Measurements from ENCODE around the gene ARHGEF26.

DNA sequence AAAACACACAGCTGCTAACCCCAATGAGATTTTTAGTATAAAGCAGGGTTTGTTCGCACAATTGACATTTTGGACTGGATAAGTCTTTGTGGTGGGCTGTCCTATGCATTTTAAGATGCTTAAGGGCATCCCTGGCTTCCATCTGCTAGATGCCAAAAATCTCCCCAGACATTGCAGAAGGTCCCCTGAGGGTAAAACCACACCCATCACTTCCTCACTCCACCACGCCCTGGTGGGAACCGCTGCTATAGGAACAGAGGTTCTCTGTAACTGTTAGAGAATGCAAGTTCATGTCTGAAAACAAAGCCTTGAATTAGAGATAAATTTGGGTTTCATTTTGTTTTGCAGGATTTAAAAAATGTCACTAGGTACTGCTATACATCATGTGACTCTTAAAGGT, 67.7 kb downstream of the ARHGEF26 start:
- TF ChIP-seq, protein P1, sequence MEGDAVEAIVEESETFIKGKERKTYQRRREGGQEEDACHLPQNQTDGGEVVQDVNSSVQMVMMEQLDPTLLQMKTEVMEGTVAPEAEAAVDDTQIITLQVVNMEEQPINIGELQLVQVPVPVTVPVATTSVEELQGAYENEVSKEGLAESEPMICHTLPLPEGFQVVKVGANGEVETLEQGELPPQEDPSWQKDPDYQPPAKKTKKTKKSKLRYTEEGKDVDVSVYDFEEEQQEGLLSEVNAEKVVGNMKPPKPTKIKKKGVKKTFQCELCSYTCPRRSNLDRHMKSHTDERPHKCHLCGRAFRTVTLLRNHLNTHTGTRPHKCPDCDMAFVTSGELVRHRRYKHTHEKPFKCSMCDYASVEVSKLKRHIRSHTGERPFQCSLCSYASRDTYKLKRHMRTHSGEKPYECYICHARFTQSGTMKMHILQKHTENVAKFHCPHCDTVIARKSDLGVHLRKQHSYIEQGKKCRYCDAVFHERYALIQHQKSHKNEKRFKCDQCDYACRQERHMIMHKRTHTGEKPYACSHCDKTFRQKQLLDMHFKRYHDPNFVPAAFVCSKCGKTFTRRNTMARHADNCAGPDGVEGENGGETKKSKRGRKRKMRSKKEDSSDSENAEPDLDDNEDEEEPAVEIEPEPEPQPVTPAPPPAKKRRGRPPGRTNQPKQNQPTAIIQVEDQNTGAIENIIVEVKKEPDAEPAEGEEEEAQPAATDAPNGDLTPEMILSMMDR (IDR thresholded peaks at IDR 0.05; ENCODE audit: low read length) = no peak
- no peak for TF ChIP-seq EZH2 (IDR thresholded peaks at IDR 0.05; ENCODE audit: borderline replicate concordance, low read length)

All from OCI-LY1 (cell line).